Measurements from ENCODE around the gene OR5B21. TPM values are rescaled to one million over a fixed set of nuclear protein-coding genes. Genes with fewer than 3 reads are reported as not detected.

OR5B21 gene
- total and polyA plus RNA-seq, 11 donors = not detected

DNA sequence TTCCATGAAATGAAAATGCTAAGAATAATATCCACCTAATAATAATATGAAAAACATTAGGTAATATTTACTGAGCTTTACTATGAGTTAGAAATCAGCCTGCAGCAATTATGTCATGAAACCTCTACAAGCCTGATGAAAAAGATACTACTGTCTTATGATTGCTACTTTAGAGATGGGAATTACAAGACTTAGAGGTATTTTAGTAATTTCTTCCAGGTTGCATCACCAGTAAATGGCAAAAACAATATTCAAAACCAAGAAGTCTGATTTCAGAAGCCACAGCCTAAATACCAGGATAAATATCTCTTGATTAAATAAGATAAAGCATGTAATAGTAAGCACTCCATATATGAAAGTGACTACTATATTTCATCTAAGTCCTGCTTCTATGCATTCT, 13.8 kb downstream of the OR5B21 start:
- Histone ChIP-seq H3K9me3 (no peaks in the 10 kb centered on the region), H3K36me3 (no peaks in the 10 kb centered on the region), H3K27ac (no peak overlapping the region), H3K27me3 (no peaks in the 10 kb centered on the region), H3K4me1 (peaks cover 0 to 10% (median 0%) of the 10 kb centered on the region in 12 donors), H3K4me3 (no peak overlapping the region)
- DNase-seq (no peak), ATAC-seq (no peak)
- TF ChIP-seq POLR2A (IDR thresholded peaks at IDR 0.05) = no peak
- TF ChIP-seq, protein P1, sequence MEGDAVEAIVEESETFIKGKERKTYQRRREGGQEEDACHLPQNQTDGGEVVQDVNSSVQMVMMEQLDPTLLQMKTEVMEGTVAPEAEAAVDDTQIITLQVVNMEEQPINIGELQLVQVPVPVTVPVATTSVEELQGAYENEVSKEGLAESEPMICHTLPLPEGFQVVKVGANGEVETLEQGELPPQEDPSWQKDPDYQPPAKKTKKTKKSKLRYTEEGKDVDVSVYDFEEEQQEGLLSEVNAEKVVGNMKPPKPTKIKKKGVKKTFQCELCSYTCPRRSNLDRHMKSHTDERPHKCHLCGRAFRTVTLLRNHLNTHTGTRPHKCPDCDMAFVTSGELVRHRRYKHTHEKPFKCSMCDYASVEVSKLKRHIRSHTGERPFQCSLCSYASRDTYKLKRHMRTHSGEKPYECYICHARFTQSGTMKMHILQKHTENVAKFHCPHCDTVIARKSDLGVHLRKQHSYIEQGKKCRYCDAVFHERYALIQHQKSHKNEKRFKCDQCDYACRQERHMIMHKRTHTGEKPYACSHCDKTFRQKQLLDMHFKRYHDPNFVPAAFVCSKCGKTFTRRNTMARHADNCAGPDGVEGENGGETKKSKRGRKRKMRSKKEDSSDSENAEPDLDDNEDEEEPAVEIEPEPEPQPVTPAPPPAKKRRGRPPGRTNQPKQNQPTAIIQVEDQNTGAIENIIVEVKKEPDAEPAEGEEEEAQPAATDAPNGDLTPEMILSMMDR (IDR thresholded peaks at IDR 0.05) = no peak
- intact Hi-C loops (cut with DNase I) = no loop called here

DNA sequence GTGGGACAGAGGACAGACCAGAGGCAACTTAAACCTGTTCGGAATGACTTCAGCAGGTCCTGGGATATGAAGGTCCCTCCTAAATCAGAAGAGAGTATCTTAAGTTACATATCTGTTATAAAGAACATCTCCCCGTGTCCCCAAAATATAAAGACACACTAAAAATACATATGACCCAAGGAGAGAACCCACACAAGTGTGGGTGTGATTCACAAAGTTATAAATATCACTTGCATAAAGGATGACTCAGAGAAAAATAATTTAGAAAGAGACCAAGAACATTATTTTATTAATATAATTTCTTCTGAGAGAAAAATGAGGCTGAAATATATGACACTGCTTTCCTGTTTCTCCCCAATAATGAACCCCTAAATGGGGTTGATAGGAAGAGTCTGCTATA, 14.2 kb downstream of the OR5B21 start:
- no peak for ATAC-seq
- Histone ChIP-seq H3K4me3 (no peak overlapping the region), H3K27ac (no peak overlapping the region), H3K36me3 (no peaks in the 10 kb centered on the region), H3K27me3 (no peaks in the 10 kb centered on the region), H3K4me1 (peaks cover 0 to 9% (median 0%) of the 10 kb centered on the region in 12 donors), H3K9me3 (no peaks in the 10 kb centered on the region)
- 59 to 67% (median 62%) methylated on average over 2 of the region's 2 CpGs for WGBS, 4 donors
- intact Hi-C loops (cut with DNase I) = no loop called here
- DNase-seq = no peak
- TF ChIP-seq POLR2A (IDR thresholded peaks at IDR 0.05) = no peak
- TF ChIP-seq, protein P1 (IDR thresholded peaks at IDR 0.05) = no peak

DNA sequence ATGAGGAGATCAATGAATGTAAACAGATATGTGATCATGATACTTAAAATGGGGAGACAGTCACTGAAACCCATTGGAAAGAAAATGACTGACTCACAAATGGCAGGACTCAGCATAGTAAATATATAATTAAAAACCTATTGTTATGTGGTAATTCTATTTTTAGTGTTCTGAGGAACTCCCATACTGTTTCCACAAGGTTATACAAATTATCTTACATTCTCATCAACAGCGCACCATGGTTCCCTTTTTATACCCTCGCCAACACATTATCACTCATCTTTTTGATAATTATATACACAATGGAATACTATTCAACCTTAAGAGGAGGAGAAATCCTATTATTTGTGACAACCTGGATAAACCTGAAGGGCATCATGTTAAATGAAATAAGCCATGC, 17.1 kb downstream of the OR5B21 start:
- TF ChIP-seq POLR2A (IDR thresholded peaks at IDR 0.05) = no peak
- TF ChIP-seq, protein P1 (IDR thresholded peaks at IDR 0.05) = no peak
- Histone ChIP-seq H3K27ac (no peak overlapping the region), H3K9me3 (no peaks in the 10 kb centered on the region), H3K27me3 (no peaks in the 10 kb centered on the region), H3K4me3 (no peak overlapping the region), H3K4me1 (peaks cover 0 to 4% (median 0%) of the 10 kb centered on the region in 12 donors), H3K36me3 (no peaks in the 10 kb centered on the region)
- DNase-seq = no peak
- intact Hi-C loops (cut with DNase I) = no loop called here
- ATAC-seq = no peak
- 44 to 70% (median 64%) methylated on average over 2 of the region's 2 CpGs for WGBS, 4 donors

DNA sequence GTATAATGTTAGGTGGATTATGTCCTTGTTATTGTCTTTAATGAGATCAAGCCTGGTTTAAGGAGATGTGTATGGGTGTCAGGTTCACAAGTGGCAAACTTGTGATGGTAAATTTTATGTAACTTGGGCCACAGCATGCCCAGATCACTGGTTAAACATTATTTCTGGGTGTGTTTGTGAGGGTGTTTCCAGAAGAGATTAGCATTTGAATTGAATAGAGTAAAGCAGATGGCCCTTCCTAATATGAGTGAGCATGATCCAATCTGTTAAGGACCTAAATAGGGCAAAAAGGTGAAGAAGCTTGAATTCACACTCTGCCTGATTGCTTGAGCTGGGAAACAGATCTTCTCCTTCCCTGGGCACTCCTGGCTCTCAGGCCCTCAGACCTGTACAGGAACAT, 20.7 kb downstream of the OR5B21 start:
- Histone ChIP-seq H3K27ac (no peak overlapping the region), H3K4me3 (no peak overlapping the region), H3K9me3 (no peaks in the 10 kb centered on the region), H3K27me3 (peaks cover 0 to 5% (median 0%) of the 10 kb centered on the region in 9 donors), H3K36me3 (no peaks in the 10 kb centered on the region), H3K4me1 (no peaks in the 10 kb centered on the region)
- no peak for ATAC-seq
- DNase-seq = no peak
- intact Hi-C loops (cut with DNase I) = no loop called here
- no peak for TF ChIP-seq POLR2A (IDR thresholded peaks at IDR 0.05)
- TF ChIP-seq, protein P1 (IDR thresholded peaks at IDR 0.05) = no peak

All from heart left ventricle (tissue), 16 donors.